Mucosa of descending colon (tissue), 3 donors: ENCODE measurements around the gene ENTPD6. TPM values are rescaled to one million over a fixed set of nuclear protein-coding genes. Genes with fewer than 3 reads are reported as not detected.

Source experiments
- ATAC-seq: fragments of 200-7000 bp; cut with Tn5 transposase; one replicate; pipeline ENCODE4 v1.9.1; 2020; ENCODE audit warnings: mild to moderate bottlenecking, moderate library complexity
- DNase-seq, 3 donors: peaks; one replicate each; pipeline ENCODE4 v3.0.0-alpha.2; 2020
- H3K36me3 ChIP-seq: fragments of 200-600 bp; one replicate; pipeline ENCODE4 v1.8.0; 2021; ENCODE audit warnings: low read depth, mild to moderate bottlenecking
- H3K4me1 ChIP-seq: fragments of 200-600 bp; one replicate; pipeline ENCODE4 v1.8.0; 2021; ENCODE audit warnings: low read depth, mild to moderate bottlenecking
- H3K4me3 ChIP-seq: fragments of 200-600 bp; one replicate; pipeline ENCODE4 v1.8.0; 2021; ENCODE audit warnings: mild to moderate bottlenecking
- H3K9me3 ChIP-seq: fragments of 200-600 bp; one replicate; pipeline ENCODE4 v1.8.0; 2021; ENCODE audit warnings: mild to moderate bottlenecking
- CTCF ChIP-seq: fragments of 200-600 bp; IDR thresholded peaks from one replicate; pipeline ENCODE4 v1.8.0; 2022; ENCODE audit warnings: antibody characterized with exemption, mild to moderate bottlenecking
- intact Hi-C, 2 donors: fragments of 100-400 bp; cut with DNase I in 1 of 2; cut with micrococcal nuclease in 1 of 2; formaldehyde crosslinking; loops; one replicate each; pipeline versions ENCODE4 v1.11.0 to v1.11.1; 2022; cut with DNase I, micrococcal nuclease
- total RNA-seq, 3 donors: library from RNA; stranded (reverse); fragmentation: NEBNext Ultra II Directional in 2 of 3; extraction: Animal tissue kit (Norgen Biotek cat#: 25700) in 2 of 3; gene quantifications; one replicate each; pipeline versions ENCODE4 v1.2.1 to v1.2.4, GENCODE V29; 2021 to 2023
- donor health status: DM: no; HTN: no; CAD: no; lungs with moderate emphysema.
- donor health status: DM: no; HTN: no; CAD: no.
- donor health status: DM: no; HTN: yes; CAD: no.

ENTPD6 gene
- total RNA-seq, 3 donors from 2014 or later = 114 to 191 (median 140) TPM

- peaks cover 5% of the 10 kb centered on the region for H3K4me1 ChIP-seq
- no peaks in the 10 kb centered on the region for H3K9me3 ChIP-seq
- TF ChIP-seq CTCF = no peak
- no peak for ATAC-seq
- no peaks in the 10 kb centered on the region for H3K36me3 ChIP-seq
- intact Hi-C loops = no loop called here
- no peak for DNase-seq
- no peak overlapping the region for H3K4me3 ChIP-seq
Observed at GRCh38 chr20:25148982-25149846, 46.3 kb upstream of the ENTPD6 start.

DNA sequence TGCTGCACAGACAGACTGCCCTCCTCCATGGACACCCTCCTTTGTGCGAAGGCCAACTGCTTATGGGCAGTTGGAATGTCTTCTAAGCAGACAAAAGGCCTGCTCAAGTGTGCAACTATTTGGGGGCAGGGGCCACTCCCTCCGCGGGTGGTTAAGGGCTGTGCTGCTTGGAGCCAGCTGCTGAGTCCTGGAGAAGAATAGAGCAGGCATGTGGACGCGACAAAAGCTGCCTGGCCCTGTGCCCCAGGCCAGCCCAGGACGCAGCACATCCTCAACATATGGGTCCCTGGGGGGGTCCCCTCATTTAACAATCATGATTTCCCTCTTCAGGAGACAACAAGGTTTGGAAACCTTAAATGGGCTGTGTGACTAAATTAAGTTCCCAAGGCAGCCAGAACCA, 45.5 kb upstream of the ENTPD6 start:
- Histone ChIP-seq H3K36me3 (no peaks in the 10 kb centered on the region), H3K4me3 (no peak overlapping the region), H3K4me1 (peaks cover 5% of the 10 kb centered on the region), H3K9me3 (no peaks in the 10 kb centered on the region)
- DNase-seq (no peak), ATAC-seq (no peak)
- intact Hi-C loops = no loop called here
- no peak for TF ChIP-seq CTCF

- intact Hi-C loops = no loop called here
- H3K9me3 ChIP-seq = no peaks in the 10 kb centered on the region
- ATAC-seq (no peak), DNase-seq (no peak)
- H3K36me3 ChIP-seq = no peaks in the 10 kb centered on the region
- H3K4me3 ChIP-seq = no peak overlapping the region
- no peak for TF ChIP-seq CTCF
- no peaks in the 10 kb centered on the region for H3K4me1 ChIP-seq
Observed at GRCh38 chr20:25158043-25158442, 37.5 kb upstream of the ENTPD6 start.

DNA sequence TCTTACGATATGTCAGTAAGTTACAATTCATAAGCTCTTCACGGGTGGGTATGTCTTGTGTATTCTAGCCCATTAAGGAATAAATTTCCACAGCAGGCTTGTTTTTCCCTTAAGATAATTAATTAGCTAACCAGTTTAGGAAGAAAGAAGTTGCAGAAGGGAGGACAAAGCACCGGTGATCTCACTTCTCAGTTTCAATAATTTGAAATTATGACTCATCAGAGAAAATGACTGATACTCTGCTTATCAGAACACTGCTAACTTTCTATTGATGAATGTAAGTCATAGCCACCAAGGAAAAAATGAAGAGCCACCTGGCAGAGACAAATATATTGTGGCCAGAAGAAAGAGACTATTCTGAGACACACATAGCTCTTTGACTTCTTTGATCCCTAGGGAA, 35.0 kb upstream of the ENTPD6 start:
- intact Hi-C loops = no loop called here

DNA sequence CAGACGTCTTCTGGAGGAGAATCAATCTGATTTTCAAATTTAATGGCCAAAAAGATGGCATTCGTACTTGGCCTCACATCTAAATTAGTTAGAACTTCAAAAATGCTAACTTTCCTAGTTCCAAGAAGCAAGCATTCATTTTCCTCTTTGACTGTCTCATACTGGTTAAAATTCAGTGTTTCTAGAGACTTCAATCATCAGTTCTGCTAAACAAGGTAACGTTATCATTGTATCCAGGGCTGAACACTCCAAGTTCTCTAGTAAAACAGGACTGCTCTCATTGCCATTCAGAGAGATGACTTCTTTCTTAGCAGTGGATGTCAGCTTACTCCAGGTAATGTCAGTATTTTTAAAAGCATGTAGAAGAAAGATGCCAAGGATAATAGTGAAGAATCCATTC, 34.6 kb upstream of the ENTPD6 start:
- Histone ChIP-seq H3K9me3 (no peaks in the 10 kb centered on the region), H3K4me1 (no peaks in the 10 kb centered on the region), H3K4me3 (no peak overlapping the region), H3K36me3 (no peaks in the 10 kb centered on the region)
- TF ChIP-seq CTCF = no peak
- no peak for ATAC-seq
- DNase-seq = no peak
- intact Hi-C loops = no loop called here

More for the DNA sequence above, 35.0 kb upstream of the ENTPD6 start:
- ATAC-seq (no peak), DNase-seq (no peak)
- no peak for TF ChIP-seq CTCF
- Histone ChIP-seq H3K4me1 (no peaks in the 10 kb centered on the region), H3K36me3 (no peaks in the 10 kb centered on the region), H3K9me3 (no peaks in the 10 kb centered on the region), H3K4me3 (no peak overlapping the region)
